ENCODE data around the gene TTC28.

Gene TTC28

GRCh38 chr22:28608546-28608945 lies 71.1 kb downstream of the TTC28 start:
- ChIA-PET CTCF (interaction anchor here (1.3 to 3.0 kb wide), 2 partner anchors 8 to 220 kb away, joined by 4 to 14 read pairs; no protein-coding TSS in a partner anchor), POLR2A (no interaction called here)
- peaks cover 0 to 3% of the 10 kb centered on the region in 2 experiments; a peak in 1 of 3 replicates for H3K36me3 ChIP-seq (ENCODE audit: control insufficient read depth in 2 of 2, insufficient read depth in 1 of 2, low read length in 2 of 2)
- no peak for TF ChIP-seq ZSCAN18 (tag by site-specific recombination; IDR thresholded peaks at IDR 0.05)
- no peak for TF ChIP-seq ZNF629 (tag by site-specific recombination; IDR thresholded peaks at IDR 0.05)
- TF ChIP-seq ZNF776 (tag by site-specific recombination; IDR thresholded peaks at IDR 0.05; ENCODE audit: borderline replicate concordance) = no peak
- no peak for TF ChIP-seq ZNF626 (tag by site-specific recombination; IDR thresholded peaks at IDR 0.05)
- TF ChIP-seq ZXDB (tag by site-specific recombination; IDR thresholded peaks at IDR 0.05) = no peak
- no peak for TF ChIP-seq ZNF354C (tag by site-specific recombination; IDR thresholded peaks at IDR 0.05; ENCODE audit: borderline replicate concordance, low read depth)
- no peak for TF ChIP-seq ZNF624 (tag by site-specific recombination; IDR thresholded peaks at IDR 0.05)
- H3K27ac ChIP-seq (ENCODE audit: extremely low read depth, low read depth, low read length) = no peak overlapping the region
- H3K4me1 ChIP-seq (ENCODE audit: control insufficient read depth, insufficient read depth, low read length) = no peaks in the 10 kb centered on the region
- H3K9me3 ChIP-seq (ENCODE audit: control insufficient read depth, insufficient read depth, low read depth, low read length) = no peaks in the 10 kb centered on the region
- H3K4me3 ChIP-seq (ENCODE audit: low read depth, low read length) = no peak overlapping the region

- Histone ChIP-seq H3K27ac (ENCODE audit: extremely low read depth, low read depth, low read length) (no peak overlapping the region), H3K9me3 (ENCODE audit: control insufficient read depth, insufficient read depth, low read depth, low read length) (no peaks in the 10 kb centered on the region), H3K4me3 (ENCODE audit: low read depth, low read length) (no peak overlapping the region), H3K4me1 (ENCODE audit: control insufficient read depth, insufficient read depth, low read length) (no peaks in the 10 kb centered on the region), H3K36me3 (ENCODE audit: control insufficient read depth in 2 of 2, insufficient read depth in 1 of 2, low read length in 2 of 2) (peaks cover 0 to 3% of the 10 kb centered on the region in 2 experiments; a peak in 1 of 3 replicates)
- ChIA-PET POLR2A (interaction anchor here (1.2 kb wide), 1 partner anchor 193 kb away, joined by 3 read pairs; the partner anchor contains the start of gene XBP1), CTCF (interaction anchor here (0.6 to 3.0 kb wide), 3 partner anchors 8 to 323 kb away, joined by 3 to 14 read pairs (median 4); no protein-coding TSS in a partner anchor)
- TF ChIP-seq KLF1 (tag by site-specific recombination; IDR thresholded peaks at IDR 0.05) (no peak), ZNF514 (tag by site-specific recombination; IDR thresholded peaks at IDR 0.05) (no peak), PRDM6 (tag by site-specific recombination; IDR thresholded peaks at IDR 0.05) (0 out of 2 replicates have a peak, but pooled peaks have one; percentile 5), PRDM1 (tag by site-specific recombination; IDR thresholded peaks at IDR 0.05) (peak; percentile 89), FEZF1 (tag by site-specific recombination; IDR thresholded peaks at IDR 0.05) (no peak)
These were observed 71.8 kb downstream of the TTC28 start for GRCh38 chr22:28607795-28608194.

- peaks cover 0 to 2% of the 10 kb centered on the region in 2 experiments; a peak in 1 of 3 replicates for H3K36me3 ChIP-seq (ENCODE audit: control insufficient read depth in 2 of 2, insufficient read depth in 1 of 2, low read length in 2 of 2)
- no peak overlapping the region for H3K4me3 ChIP-seq (ENCODE audit: low read depth, low read length)
- no peak overlapping the region for H3K27ac ChIP-seq (ENCODE audit: extremely low read depth, low read depth, low read length)
- no peaks in the 10 kb centered on the region for H3K9me3 ChIP-seq (ENCODE audit: control insufficient read depth, insufficient read depth, low read depth, low read length)
- ChIA-PET CTCF (interaction anchor here (0.6 to 3.3 kb wide), 4 partner anchors 68 to 584 kb away, joined by 3 to 27 read pairs (median 4); no protein-coding TSS in a partner anchor), POLR2A (no interaction called here)
- no peaks in the 10 kb centered on the region for H3K4me1 ChIP-seq (ENCODE audit: control insufficient read depth, insufficient read depth, low read length)
- no peak for TF ChIP-seq ZNF169 (tag by site-specific recombination; IDR thresholded peaks at IDR 0.05)
- no peak for TF ChIP-seq HOXC10 (CRISPR knock-in tag; IDR thresholded peaks at IDR 0.05)
- TF ChIP-seq ZFP3 (tag by site-specific recombination; IDR thresholded peaks at IDR 0.05; ENCODE audit: low read depth) = no peak
- TF ChIP-seq ZNF350 (tag by site-specific recombination; IDR thresholded peaks at IDR 0.05) = no peak
- no peak for TF ChIP-seq GLIS1 (tag by site-specific recombination; IDR thresholded peaks at IDR 0.05)
- TF ChIP-seq ZNF292 (tag by site-specific recombination; IDR thresholded peaks at IDR 0.05; ENCODE audit: borderline replicate concordance, low read depth) = no peak
- TF ChIP-seq ZNF776 (tag by site-specific recombination; IDR thresholded peaks at IDR 0.05; ENCODE audit: borderline replicate concordance) = no peak
- TF ChIP-seq WT1 (tag by site-specific recombination; IDR thresholded peaks at IDR 0.05) = no peak
- TF ChIP-seq PRDM6 (tag by site-specific recombination; IDR thresholded peaks at IDR 0.05) = peak; percentile 59; the same call in 1 of the 2 replicates
- TF ChIP-seq ZNF544 (tag by site-specific recombination; IDR thresholded peaks at IDR 0.05) = no peak
- TF ChIP-seq KLF7 (tag by site-specific recombination; IDR thresholded peaks at IDR 0.05; ENCODE audit: borderline replicate concordance) = no peak
- TF ChIP-seq MZF1 (tag by site-specific recombination; IDR thresholded peaks at IDR 0.05; ENCODE audit: borderline replicate concordance) = peak; percentile 93; the same call in 1 of the 2 replicates
- TF ChIP-seq SP7 (tag by site-specific recombination; IDR thresholded peaks at IDR 0.05) = no peak
- no peak for TF ChIP-seq ZBTB17 (tag by site-specific recombination; IDR thresholded peaks at IDR 0.05)
- no peak for TF ChIP-seq GFI1B (tag by site-specific recombination; IDR thresholded peaks at IDR 0.05)
- TF ChIP-seq KLF1 (tag by site-specific recombination; IDR thresholded peaks at IDR 0.05) = no peak
These were observed 74.5 kb downstream of the TTC28 start for GRCh38 chr22:28604966-28605761.

Measured in HEK293 (cell line).